Transverse colon (tissue), 4 donors: Measurements from ENCODE around the gene VIPAS39. TPM values are rescaled to one million over a fixed set of nuclear protein-coding genes. Genes with fewer than 3 reads are reported as not detected.

ENCODE experiments used
- DNase-seq: peaks from one replicate; pipeline ENCODE4 v3.0.0-alpha.2; 2019
- H3K27ac ChIP-seq, 4 donors: fragments of 200-600 bp; sonication (generic); 2 replicates each; pipeline ENCODE4 v1.5.1; 2016 to 2018; ENCODE audit warnings: inconsistent platforms in 4 of 4
- H3K27me3 ChIP-seq: fragments of 200-600 bp; sonication (generic); 2 replicates; pipeline ENCODE4 v1.5.1; 2017; ENCODE audit warnings: inconsistent platforms
- H3K36me3 ChIP-seq, 4 donors: fragments of 200-600 bp; sonication (generic); 2 replicates each; pipeline ENCODE4 v1.5.1; 2017 to 2019; ENCODE audit warnings: inconsistent platforms in 4 of 4
- H3K4me1 ChIP-seq, 4 donors: fragments of 200-600 bp; sonication (generic); 2 replicates each; pipeline ENCODE4 v1.5.1; 2017 to 2020; ENCODE audit warnings: inconsistent platforms in 4 of 4
- H3K4me3 ChIP-seq, 4 donors: fragments of 200-600 bp; sonication (generic); 1 replicate in 1 of 4; 2 replicates in 3 of 4; pipeline versions ENCODE4 v1.5.1 to v1.6.1; 2017 to 2019; ENCODE audit warnings: inconsistent platforms in 4 of 4
- H3K9me3 ChIP-seq, 2 donors: fragments of 200-600 bp; sonication (generic); 2 replicates each; pipeline ENCODE4 v1.5.1; 2017 to 2019; ENCODE audit warnings: inconsistent platforms in 2 of 2
- EP300 ChIP-seq: sonication (generic); formaldehyde crosslinking; IDR thresholded peaks from one replicate; pipeline ENCODE4 v1.6.1; 2017; ENCODE audit warnings: antibody characterized with exemption, low read depth
- POLR2A ChIP-seq: fragments of 450-650 bp; IDR thresholded peaks from one replicate; pipeline ENCODE4 v1.6.1; 2016; ENCODE audit warnings: antibody characterized with exemption, mild to moderate bottlenecking, moderate library complexity
- POLR2AphosphoS5 ChIP-seq, 3 donors: sonication (generic); formaldehyde crosslinking; IDR thresholded peaks; one replicate each; pipeline ENCODE4 v1.6.1; 2016; ENCODE audit warnings: antibody characterized with exemption in 3 of 3
- WGBS, 2 donors: methylation state at CpG; one replicate each; pipeline ENCODE4 v1.1.5; 2018; ENCODE audit warnings: low coverage in 1 of 2; 5-methylcytosine and 5-hydroxymethylcytosine counted together
- in situ Hi-C, 4 donors: fragments of 200-750 bp; cut with MboI; loops; one replicate each; pipeline versions ENCODE4 v1.15.0 to v1.15.1; 2017; ENCODE audit warnings: low sequenced_read_pairs in 3 of 4, low pct_ligation_motif_present in 1 of 4, low pct_unique_long_range_greater_than_20kb in 1 of 4
- intact Hi-C: fragments of 100-400 bp; cut with DNase I; formaldehyde crosslinking; loops from one replicate; pipeline ENCODE4 v1.15.1; 2023; ENCODE audit warnings: low total_unique reads
- total RNA-seq, 4 donors: library from RNA; depleted of rRNA; stranded (reverse); fragments of >200 nt; gene quantifications; one replicate each; pipeline ENCODE4 v1.1.0, GENCODE V29; 2016
- TF ChIP-seq, protein P1 (sequence below), 5 experiments: fragments of 200-600 bp in 3 of 5; fragments of 450-650 bp in 2 of 5; sonication (generic) in 3 of 5; IDR thresholded peaks; 1 replicate in 2 of 5; 2 replicates in 3 of 5; pipeline ENCODE4 v1.5.1; 2016 to 2017; ENCODE audit warnings: antibody characterized with exemption in 5 of 5, inconsistent platforms in 3 of 5, mild to moderate bottlenecking in 2 of 5, moderate library complexity in 1 of 5

VIPAS39 gene
- total RNA-seq, 4 donors from 2014 or later = 8.0 to 21.6 (median 18.0) TPM

DNA sequence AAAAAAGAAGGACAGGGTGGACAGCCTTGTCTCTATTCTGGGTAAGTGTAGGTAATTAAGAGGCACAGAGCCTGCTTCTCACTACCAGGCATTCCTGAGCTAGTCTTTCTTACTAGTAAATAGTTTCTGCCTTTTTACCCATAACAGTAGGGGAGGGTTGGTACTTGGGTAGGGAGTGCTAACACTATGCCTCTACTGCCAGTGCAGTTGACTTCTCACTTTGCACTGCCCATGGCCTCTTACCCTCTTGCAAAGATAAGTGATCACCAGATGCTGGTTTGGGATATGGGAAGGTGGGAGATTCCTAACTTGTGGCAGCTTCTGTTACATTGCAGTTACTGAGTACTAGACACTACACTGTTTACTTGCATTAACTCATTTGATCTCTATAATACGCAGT, 12.1 kb upstream of the VIPAS39 start:
- in situ Hi-C loops = loop anchor here in 1 of 4 donors (10.0 kb wide), 1 partner anchor 75 kb away; no protein-coding TSS in a partner anchor
- WGBS, 2 donors = 86 to 88% methylated on average over 1 of the region's 1 CpG

DNA sequence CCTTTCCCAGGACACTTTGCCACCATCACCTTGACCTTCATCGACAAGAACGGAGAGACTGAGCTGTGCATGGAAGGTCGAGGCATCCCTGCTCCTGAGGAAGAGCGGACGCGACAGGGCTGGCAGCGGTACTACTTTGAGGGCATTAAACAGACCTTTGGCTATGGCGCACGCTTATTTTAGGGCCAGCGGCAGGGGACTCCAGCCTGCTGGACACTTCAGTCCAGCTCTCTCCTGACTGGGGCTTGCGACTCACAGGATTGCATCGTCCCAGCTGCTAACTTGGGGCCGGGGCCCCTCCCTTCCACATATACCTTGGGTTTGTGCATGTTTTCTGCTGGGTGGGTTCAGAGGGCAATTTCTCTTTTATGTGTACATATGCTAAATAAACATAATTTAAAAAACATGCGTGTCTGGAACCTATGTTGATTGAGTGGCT, 11.7 kb upstream of the VIPAS39 start:
- intact Hi-C loops = no loop called here

More for the DNA sequence above, 12.1 kb upstream of the VIPAS39 start:
- Histone ChIP-seq H3K36me3 (peaks cover 0 to 42% (median 20%) of the 10 kb centered on the region in 4 donors), H3K27ac (peak overlapping the region; percentile 34 to 62 (median 49)), H3K4me1 (peaks cover 0 to 11% (median 0%) of the 10 kb centered on the region in 4 donors), H3K9me3 (no peaks in the 10 kb centered on the region), H3K27me3 (no peaks in the 10 kb centered on the region), H3K4me3 (no peak overlapping the region)
- no peak for DNase-seq
- intact Hi-C loops = no loop called here
- TF ChIP-seq, protein P1, sequence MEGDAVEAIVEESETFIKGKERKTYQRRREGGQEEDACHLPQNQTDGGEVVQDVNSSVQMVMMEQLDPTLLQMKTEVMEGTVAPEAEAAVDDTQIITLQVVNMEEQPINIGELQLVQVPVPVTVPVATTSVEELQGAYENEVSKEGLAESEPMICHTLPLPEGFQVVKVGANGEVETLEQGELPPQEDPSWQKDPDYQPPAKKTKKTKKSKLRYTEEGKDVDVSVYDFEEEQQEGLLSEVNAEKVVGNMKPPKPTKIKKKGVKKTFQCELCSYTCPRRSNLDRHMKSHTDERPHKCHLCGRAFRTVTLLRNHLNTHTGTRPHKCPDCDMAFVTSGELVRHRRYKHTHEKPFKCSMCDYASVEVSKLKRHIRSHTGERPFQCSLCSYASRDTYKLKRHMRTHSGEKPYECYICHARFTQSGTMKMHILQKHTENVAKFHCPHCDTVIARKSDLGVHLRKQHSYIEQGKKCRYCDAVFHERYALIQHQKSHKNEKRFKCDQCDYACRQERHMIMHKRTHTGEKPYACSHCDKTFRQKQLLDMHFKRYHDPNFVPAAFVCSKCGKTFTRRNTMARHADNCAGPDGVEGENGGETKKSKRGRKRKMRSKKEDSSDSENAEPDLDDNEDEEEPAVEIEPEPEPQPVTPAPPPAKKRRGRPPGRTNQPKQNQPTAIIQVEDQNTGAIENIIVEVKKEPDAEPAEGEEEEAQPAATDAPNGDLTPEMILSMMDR (IDR thresholded peaks at IDR 0.05) = no peak

DNA sequence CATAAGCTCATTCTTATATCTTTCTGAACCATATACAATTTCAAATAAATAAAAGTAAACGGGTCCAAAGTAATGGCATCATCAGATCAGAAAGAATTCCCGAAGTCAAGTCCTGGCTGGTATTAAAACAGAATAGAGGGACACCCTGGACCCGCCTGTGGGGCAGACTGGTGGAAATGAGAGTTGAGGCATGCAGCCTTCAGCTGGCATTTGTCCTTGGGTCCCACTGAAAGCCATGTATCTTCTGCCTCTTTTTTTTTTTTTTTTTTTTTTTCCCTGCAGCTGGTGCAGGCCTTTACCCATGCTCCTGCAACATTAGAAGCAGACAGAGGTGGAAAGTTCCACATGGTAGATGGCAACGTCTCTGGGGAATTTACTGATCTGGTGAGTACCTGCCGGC, 10.4 kb upstream of the VIPAS39 start:
- peaks cover 0 to 57% (median 27%) of the 10 kb centered on the region in 4 donors for H3K36me3 ChIP-seq

More for the DNA sequence above, 11.7 kb upstream of the VIPAS39 start:
- peak overlapping the region in 2 of 4 donors; percentile 46 to 52 for H3K27ac ChIP-seq
- DNase-seq = no peak
- WGBS, 2 donors = 81% methylated on average over 14 of the region's 14 CpGs; no CpG with 5 or more reads in 1 of the 2 donors
- H3K27me3 ChIP-seq = no peaks in the 10 kb centered on the region
- H3K4me3 ChIP-seq = no peak overlapping the region
- H3K36me3 ChIP-seq = peaks cover 0 to 46% (median 21%) of the 10 kb centered on the region in 4 donors
- in situ Hi-C loops = loop anchor here in 1 of 4 donors (10.0 kb wide), 1 partner anchor 76 kb away; no protein-coding TSS in a partner anchor
- H3K4me1 ChIP-seq = peaks cover 0 to 11% (median 0%) of the 10 kb centered on the region in 4 donors
- TF ChIP-seq, protein P1 (IDR thresholded peaks at IDR 0.05) = no peak
- no peak for TF ChIP-seq POLR2AphosphoS5 (IDR thresholded peaks at IDR 0.05)
- TF ChIP-seq POLR2A = no peak
- no peak for TF ChIP-seq EP300
- no peaks in the 10 kb centered on the region for H3K9me3 ChIP-seq

DNA sequence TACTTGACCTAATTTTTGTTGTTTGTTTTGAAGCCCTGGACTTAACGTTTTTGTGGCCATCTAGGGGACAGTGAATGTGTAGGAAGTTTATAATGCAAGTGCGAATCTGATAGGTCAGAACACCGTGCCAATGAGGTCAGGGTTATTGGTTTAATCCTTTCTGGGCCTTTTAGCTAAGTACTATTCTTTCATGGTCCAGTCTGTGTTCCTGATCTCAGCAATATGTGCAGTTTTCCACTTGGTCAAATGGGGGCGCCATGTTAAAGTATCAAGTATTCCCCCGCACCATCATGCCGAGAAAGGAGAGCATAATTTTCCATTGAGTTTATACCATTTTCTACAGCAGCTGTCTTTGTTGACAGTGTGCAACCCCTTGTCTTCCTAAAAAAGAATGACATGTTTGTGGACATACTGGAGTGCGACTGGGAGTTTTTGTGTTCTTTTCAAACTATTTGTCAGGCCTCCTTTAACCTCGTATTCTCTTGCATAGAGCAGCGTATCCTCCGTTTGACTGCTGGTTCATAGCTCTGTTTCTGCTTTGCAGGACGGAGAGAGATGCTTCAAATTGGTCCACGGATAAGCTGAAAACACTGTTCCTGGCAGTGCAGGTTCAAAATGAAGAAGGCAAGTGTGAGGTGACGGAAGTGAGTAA, 1.8 kb upstream of the VIPAS39 start:
- H3K27ac ChIP-seq = peak overlapping the region; percentile 88 to 94 (median 91)
- peak overlapping the region; percentile 62 to 88 (median 72) for H3K4me3 ChIP-seq
- TF ChIP-seq, protein P1 (IDR thresholded peaks at IDR 0.05) = peak; percentile 55 to 60 (median 58)
- TF ChIP-seq POLR2A (no peak), EP300 (no peak)
- peaks cover 14 to 30% (median 21%) of the 10 kb centered on the region in 4 donors for H3K4me1 ChIP-seq
- DNase-seq = peak; percentile 73
- H3K27me3 ChIP-seq = no peaks in the 10 kb centered on the region
- in situ Hi-C loops = loop anchor here in 1 of 4 donors (10.0 kb wide), 2 partner anchors 134 to 256 kb away; partner anchors contain the start of genes GSTZ1 and POMT2
- peaks cover 0 to 40% (median 16%) of the 10 kb centered on the region in 4 donors for H3K36me3 ChIP-seq
- intact Hi-C loops = no loop called here
- no peaks in the 10 kb centered on the region for H3K9me3 ChIP-seq
- 28 to 33% methylated on average over 9 to 13 of the region's 13 CpGs for WGBS, 2 donors

More for the DNA sequence above, 10.4 kb upstream of the VIPAS39 start:
- no peak for TF ChIP-seq POLR2AphosphoS5 (IDR thresholded peaks at IDR 0.05)
- TF ChIP-seq POLR2A = no peak
- TF ChIP-seq, protein P1 (IDR thresholded peaks at IDR 0.05) = no peak
- TF ChIP-seq EP300 = no peak
- intact Hi-C loops (no loop called here), in situ Hi-C loops (loop anchor here in 1 of 4 donors (10.0 kb wide), 1 partner anchor 77 kb away; no protein-coding TSS in a partner anchor)
- no peaks in the 10 kb centered on the region for H3K9me3 ChIP-seq
- WGBS, 2 donors = 79 to 92% methylated on average over 5 of the region's 5 CpGs
- peaks cover 0 to 11% (median 0%) of the 10 kb centered on the region in 4 donors for H3K4me1 ChIP-seq
- no peak overlapping the region for H3K27ac ChIP-seq
- no peaks in the 10 kb centered on the region for H3K27me3 ChIP-seq
- no peak for DNase-seq
- no peak overlapping the region for H3K4me3 ChIP-seq
